Amniotic epithelial cell (primary cell): ENCODE data around the gene ITFG1.
A peak's percentile ranks its signal among the peaks of the same experiment; 100 is the strongest.
"Not testable (repeated sequence)": the region's sequence is repeated elsewhere in the genome, so short reads cannot be mapped to it uniquely, and the experiment has no call there.

Experiments used
- DNase-seq: peaks from one replicate; pipeline ENCODE4 v3.0.0-alpha.2; 2010; ENCODE audit warnings: low read depth

The ITFG1 gene

DNA sequence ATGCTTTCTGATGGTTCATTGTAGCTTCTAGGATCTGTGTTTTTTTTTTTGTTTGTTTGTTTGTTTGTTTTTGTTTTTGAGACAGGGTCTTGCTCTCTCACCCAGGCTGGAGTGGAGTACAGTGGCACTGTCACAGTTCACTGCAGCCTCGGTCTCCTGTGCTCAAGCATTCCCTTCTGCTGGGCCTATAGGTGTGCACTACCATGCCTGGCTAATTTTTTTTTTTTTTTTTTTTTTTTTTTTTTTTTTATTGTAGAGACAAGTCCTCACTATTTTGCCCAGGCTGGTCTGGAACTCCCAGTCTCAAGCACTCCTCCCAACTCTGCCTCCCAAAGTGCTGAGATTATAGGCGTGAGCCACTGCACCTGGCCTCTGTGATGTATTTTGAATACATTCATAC is 12.1 kb upstream of the ITFG1 start:
- not testable (repeated sequence) for DNase-seq

DNA sequence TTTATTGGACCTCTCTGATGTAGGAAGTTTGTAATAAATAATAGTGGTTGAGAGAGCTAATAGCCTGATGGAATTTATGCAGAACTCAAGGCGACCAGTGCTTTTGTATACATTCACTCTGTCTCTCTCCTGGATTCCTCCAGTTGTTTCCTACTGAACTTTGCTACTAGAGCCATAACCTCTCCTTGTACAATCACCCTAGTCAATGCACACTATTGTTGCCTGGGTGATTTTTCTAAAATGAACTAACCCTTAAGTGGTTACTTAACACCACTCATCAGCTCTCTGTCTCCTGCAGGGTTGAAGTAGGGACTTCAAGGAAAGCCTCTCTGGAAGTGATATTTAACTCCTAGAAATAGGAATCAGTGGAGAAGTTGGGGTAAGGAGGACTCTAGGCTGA is 9.9 kb upstream of the ITFG1 start:
- no peak for DNase-seq

DNA sequence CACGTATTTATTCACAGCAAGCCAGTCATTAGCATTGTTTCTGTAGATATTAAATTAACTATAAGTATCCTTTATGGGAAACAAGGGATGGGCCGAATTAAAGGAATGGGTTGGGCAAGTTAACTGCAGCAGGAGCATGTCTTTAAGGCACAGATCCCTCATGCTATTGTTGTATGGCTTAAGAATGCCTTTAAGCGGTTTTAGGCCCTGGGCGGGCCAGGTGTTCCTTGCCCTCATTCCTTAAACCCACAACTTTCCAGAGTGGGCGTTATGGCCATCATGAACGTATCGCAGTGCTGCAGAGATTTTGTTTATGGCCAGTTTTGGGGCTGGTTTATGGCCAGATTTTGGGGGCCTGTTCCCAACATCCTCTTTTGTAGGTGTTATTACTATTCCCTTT is 9.3 kb upstream of the ITFG1 start:
- DNase-seq, result no peak

DNA sequence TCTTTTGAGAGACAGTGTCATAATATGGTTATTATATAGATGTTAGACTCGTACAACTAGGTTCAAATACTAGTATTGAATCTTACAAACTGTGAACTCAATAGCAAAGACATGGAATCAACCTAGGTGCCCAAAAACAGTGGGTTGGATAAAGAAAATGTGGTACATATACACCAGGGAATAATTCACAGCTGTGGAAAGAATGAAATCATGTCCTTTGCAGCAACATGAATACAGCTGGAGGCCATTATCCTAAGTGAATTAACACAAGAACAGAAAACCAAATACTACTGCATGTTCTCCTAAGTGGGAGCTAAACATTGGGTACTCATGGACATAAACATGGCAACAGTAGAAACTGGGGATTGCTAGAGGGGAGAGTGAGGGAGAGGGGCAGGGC is 8.4 kb upstream of the ITFG1 start:
- no peak for DNase-seq

DNA sequence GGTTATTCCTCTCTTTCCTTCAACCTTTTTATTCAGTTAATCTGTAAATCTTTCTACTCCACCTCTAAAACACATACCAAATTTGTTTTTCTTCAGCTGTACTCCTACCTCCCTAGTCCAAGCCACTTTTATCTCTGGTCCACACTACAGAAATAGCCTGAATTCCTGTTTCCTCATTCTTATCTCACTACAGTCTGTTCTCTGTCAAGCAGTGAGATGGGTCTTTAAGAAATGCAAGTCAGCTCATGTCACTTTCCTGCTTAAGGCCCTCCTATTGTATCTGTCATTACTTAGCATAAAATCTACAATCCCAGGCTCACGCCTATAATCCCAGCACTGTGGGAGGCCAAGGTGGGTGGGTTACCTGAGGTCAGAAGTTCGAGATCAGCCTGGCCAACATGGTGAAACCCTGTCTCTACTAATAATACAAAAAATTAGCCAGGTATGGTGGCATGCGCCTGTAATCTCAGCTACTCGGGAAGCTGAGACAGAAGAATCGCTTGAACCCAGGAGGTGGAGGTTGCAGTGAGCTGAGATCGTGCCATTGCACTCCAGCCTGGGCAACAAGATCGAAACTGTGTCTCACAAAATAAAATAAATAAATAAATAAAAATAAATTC is 7.3 kb upstream of the ITFG1 start:
- DNase-seq, result peak; percentile 73

DNA sequence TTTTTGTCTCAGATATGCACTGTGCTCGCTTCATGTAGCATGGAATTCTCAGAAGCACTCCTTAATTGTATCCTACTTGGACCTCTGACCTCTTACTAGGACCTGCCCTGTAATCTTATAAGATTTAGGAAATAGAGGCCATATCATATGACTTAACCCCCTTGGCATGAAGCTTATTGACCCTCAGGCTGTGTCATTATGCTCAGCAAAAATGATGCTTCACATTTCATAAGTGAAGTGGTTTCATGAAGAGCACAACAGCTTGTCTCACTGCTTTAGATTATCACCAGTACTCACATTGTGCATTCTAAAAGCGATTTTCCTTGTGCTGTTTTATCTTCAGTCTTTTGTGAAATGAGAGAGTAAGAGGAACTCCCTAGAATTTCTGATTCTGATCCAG is 6.6 kb upstream of the ITFG1 start:
- no peak for DNase-seq

DNA sequence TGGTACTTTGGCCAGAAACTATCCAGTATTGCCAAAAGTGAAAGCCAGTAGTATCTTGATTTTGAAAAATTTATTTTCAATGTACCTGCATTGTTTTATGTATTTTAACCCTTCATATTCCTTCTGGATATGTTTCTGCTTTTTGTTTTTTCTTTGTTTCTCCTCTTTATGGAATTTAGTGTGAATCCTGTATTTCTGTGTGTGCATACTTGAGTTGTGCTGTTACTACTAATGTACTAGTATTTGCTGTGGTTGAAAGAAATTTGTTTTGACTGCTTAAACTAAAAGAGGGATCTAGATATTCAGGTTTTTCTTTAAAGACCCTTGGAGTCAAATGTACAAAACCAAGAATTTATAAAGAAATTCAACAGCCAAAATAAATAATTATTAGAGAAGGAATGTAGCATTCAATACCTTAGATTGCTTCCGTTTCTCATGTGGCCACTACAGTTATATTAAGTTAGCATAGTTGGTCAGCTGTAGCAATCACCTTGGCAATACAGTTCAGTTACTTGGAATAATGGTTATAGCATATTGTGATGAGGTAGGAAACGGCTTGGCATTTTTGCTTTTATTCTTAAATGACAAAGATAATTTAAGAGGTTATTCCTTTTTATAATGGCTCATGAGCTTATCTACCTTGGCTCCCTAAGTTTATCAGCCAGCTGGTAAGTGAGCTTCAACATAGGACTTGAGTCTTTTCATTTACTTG is 5.2 kb upstream of the ITFG1 start:
- no peak for DNase-seq

DNA sequence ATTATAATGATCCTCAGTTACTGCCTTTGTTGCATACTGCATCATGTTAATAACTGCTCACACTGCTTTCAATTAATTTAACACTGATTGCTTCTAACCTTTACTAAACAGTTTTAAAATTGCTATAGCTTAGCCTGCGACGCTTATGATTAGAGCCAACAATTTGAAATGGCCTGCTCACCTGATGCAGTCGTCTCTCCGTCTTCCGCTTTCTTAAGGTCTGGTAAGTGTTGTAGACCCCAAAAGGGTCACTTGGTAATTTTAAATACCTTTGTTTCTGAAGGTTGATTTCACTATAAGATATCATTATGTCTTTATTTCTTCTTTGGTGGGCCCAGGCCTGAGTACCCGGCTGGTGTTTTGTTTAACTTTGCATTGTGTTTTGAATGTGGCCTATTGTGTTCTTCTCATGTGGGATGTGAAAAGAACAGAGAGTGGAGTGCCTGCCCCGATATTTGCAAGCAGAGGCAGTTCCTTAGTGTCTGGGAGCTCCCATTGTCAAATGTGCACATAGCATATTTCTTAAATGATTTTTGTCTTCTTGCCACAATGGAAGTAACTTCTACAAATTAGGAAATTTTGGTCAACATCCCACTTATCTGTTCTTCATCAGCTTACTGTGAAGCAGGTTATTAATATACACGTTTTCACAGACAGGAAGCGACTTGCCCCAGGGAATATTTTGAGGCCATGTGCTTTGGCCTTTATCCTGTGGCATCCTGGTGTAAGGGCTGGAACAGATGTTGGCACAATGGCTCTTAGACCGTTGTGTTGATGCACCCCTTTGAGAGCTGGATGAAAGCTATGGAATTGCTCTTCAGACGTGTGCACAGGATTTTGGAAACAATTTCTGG is 3.1 kb upstream of the ITFG1 start:
- no peak for DNase-seq

DNA sequence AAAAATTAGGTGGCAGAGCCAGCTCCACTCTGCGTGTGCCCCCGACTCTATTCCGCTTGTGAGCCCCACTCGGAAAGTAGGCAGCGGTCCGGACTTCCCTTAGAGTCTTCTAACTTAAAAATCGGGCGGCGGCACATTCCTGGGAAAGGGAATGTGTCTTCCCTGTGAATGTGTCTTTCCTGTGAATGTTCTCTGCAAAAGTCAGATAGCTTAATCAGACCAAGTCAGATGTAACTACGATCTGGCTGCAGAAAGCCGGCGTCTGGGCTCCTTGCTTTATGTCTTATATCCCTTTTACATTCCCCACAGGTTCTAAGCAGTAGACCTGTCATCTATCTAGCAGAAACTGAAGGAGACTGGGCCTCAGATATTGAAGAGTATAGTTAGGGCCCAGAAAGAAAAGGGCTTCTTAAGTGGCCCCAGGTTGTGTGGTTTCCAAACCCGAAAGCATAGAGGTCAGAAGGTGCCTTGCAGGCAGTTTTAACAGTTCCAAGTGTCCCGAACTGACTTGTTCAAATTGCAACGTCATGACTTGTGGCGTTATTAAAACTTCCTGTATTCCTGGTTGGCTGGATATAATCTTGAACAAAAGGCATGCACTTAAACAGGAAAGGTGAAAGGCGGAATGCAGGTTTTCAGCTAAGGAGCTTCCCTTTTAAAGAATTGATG is 869 bp upstream of the ITFG1 start:
- DNase-seq, result peak; percentile 48

DNA sequence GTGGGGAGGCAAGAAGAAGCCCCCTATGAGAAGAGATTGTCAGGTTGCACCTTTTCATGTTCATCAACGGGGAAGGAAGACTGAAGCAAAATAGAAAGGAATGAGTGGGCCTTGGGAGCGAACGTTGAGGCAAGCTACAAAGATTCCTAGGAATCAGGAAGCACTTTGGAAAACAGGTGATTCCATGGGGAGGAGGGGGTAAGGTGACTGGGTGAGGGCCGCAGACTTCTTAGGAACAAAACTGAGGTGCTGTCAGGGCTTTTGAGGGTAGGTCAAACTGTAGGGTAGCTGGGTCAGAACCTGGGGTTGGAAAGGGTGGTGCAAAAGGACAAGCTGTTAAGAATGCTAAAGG is 528 bp downstream of the ITFG1 start:
- DNase-seq, result peak; percentile 28

DNA sequence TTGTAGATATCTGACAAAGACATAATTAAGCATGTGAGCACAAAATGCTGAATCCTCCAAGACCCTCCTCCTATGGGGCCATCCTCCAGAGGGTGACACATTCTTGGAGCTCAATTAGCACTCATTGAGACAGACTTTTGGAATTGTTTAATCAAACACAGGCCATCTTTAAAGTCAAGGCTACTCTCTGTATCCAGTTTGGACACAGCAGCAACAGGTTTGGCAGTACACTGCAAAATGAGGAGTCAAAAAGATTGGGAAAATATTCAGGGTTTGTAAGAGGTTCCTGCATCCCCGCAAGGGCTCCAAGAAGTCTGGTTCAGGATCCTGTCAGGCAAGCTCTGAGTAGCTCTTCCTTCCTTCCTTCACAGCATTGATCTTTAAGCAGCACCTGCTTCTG is 1.3 kb downstream of the ITFG1 start:
- no peak for DNase-seq

DNA sequence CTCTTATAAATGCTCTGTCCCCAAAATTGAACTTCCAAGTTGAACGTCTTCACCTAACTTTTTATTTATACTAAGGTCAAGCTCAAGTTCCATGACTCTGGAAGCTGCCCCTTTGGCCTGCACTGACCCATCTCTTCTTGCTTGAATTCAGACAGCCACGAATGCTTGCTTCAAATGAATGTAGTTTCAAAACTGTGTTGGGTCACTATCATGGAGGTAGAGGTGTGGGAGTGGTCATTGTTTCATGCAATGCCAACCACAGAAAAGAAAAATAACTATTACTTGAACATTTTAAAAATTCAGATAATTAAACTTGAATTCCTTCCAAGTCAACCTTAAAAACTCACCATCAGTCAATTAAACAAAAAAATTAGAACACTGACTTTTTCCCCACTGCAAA is 2.5 kb downstream of the ITFG1 start:
- no peak for DNase-seq

DNA sequence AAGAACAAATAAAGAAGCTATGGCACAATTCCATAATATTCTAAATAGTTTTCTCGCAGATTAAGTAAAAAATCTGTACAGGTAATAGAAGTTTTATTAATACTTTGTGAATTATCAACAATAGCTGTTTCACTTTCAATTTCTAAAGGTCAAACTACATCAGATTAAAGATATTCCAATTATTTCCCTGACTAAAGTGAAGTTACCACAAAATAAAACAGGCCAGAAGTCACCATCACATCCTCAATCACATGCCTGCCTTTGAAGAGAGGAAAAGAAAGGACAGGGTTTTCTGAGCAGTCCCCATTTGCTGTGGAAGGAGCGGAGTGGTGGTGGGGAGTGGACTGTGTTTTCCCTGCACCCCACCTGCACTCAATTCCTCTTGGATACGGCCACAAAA is 11.1 kb downstream of the ITFG1 start:
- peak; percentile 17 for DNase-seq

DNA sequence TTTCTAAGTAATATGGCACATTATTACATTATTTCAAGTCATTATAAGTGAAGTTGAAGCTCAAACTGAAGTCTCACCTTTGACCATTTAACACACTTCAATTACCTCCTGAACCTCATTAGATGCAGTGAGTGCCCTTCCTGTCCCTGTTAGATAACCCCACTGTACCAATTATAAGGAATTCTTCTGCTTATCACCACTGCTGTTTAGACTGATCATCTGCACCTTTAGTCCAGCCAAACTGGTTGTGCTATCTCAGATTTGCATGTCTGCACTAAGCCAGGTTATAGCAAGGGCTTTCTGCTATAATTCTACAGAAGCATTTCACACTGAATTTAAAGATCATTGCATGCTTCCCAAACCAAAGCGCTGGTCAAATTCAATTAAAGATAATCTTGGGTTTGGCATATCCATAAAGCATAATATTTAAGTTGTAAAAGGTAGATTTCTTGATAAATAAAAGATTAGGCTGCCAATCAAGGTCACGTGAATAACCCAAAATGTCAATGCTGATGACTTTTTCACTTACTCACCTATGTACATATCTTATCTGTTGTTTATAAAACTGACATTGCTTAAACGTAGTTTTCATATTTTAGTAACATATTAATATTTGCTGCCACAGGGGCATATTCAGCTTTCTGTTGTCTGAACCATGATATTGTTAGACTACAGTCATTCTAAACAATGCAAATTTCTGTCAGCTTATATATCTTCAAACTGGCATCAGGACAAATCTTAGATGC is 11.9 kb downstream of the ITFG1 start:
- DNase-seq, result no peak

DNA sequence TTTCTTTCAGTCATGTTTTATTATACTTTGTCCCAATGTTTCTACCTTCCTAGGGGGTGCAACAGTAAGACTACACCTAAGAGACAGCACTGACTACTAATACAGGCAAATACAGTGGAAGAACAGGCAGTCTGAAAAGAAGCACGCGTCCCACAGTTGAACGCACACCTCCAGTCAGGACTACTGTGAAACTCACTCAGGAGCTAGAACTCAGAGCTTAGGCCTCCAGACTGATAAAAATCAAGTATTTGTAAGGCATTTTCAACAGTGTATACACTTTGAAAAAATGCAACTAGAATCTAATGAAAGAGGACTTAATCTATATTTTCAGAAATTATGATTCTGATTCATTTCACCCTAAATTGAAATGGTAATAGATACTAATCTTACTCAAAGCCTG is 14.4 kb downstream of the ITFG1 start:
- no peak for DNase-seq

DNA sequence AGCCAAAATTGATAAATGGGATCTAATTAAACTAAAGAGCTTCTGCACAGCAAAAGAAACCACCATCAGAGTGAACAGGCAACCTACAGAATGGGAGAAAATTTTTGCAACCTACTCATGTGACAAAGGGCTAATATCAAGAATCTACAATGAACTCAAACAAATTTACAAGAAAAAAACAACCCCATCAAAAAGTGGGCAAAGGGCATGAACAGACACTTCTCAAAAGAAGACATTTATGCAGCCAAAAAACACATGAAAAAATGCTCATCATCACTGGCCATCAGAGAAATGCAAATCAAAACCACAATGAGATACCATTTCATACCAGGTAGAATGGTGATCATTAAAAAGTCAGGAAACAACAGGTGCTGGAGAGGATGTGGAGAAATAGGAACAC is 18.0 kb downstream of the ITFG1 start:
- not testable (repeated sequence) for DNase-seq

DNA sequence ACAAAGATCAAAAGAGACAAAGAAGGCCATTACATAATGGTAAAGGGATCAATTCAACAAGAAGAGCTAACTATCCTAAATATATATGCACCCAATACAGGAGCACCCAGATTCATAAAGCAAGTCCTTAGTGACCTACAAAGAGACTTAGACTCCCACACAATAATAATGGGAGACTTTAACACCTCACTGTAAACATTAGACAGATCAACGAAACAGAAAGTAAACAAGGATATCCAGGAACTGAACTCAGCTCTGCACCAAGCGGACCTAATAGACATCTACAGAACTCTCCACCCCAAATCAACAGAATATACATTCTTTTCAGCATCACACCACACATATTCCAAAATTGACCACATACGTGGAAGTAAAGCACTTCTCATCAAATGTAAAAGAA is 20.8 kb downstream of the ITFG1 start:
- DNase-seq, result not testable (repeated sequence)

DNA sequence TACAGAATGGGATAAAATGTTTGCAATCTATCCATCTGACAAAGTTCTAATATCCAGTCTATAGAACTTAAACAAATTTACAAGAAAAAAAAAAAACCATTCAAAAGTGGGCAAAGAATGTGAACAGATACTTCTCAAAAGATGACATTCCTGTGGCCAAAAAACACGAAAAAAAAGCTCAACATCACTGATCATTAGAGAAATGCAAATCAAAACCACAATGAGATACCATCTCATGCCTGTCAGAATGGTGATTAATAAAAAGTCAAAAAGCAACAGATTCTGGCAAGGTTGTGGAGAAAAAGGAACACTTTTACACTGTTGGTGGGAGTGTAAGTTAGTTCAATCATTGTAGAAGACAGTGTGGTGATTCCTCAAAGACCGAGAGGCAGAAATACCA is 26.6 kb downstream of the ITFG1 start:
- DNase-seq, result not testable (repeated sequence)

DNA sequence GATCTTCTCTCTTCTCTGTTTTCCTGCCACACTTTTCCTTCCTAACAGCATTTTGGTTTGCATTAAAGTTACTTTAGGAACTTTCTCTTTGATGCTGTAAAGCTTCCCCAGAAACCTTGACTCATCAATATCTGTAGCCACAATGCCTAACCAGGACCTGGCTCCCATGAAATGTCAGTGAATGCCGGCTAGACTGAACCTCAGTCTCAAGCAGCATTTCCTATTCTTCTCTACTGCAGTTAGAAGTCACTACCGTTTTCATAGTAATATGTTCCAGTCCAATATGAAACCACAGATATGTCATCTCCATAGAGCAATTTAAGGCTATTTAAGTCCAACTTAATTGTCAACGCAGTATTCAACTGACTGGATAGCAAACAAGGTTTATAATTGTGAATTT is 28.9 kb downstream of the ITFG1 start:
- no peak for DNase-seq

DNA sequence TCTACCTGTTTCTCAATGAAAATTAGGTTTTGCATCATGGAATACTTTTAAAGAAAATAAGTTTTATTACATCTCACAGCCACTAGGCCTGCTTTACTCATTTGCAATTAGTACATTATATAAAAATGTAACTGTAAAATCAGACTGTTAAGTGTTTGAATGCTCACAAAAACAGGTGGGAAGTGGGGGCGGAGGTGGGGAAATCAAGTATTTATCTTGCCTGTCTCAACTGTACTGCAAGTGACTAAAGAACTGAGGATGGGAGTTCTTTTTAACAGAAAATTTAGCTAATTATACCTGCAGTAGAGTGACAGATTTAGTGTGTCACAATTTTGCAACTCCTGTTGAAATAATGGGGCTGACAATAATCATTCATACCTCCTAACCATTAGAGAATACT is 34.1 kb downstream of the ITFG1 start:
- DNase-seq, result no peak

DNA sequence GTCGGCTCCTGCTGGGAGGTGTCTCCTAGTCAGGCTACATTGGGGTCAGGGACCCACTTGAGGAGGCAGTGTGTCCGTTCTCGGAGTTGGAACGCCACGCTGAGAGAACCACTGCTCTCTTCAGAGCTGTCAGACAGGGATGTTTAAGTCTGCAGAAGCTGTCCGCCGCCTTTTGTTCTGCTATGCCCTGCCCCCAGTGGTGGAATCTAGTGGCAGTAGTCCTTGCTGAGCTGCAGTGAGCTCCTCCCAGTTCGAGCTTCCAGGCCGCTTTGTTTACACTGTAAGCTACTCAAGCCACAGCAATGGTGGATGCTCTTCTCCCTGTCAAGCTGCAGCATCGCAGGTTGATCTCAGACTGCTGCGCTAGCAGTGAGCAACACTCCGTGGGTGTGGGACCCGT is 36.0 kb downstream of the ITFG1 start:
- no peak for DNase-seq

DNA sequence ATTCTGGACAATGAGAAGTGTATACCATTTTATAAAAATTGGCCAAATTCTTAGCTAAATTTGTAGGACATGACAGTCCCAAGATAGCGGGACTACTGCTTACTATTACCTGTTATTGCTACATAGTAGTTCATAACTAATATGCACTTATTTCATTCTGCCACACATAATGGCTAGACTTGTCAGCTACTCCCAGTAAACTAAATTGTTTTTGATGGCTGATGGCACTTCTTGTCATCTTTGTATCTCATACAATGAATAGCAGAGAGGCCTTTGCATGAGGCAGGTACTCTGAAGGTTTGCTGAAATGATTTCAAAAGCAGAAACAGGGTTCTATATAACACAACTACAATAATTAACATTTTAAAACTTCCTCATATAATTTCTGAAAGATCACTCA is 44.0 kb downstream of the ITFG1 start:
- no peak for DNase-seq
